ENCODE results near the gene PLPP7.
"Not testable (repeated sequence)": the region's sequence is repeated elsewhere in the genome, so short reads cannot be mapped to it uniquely, and the experiment has no call there.

The PLPP7 gene

DNA sequence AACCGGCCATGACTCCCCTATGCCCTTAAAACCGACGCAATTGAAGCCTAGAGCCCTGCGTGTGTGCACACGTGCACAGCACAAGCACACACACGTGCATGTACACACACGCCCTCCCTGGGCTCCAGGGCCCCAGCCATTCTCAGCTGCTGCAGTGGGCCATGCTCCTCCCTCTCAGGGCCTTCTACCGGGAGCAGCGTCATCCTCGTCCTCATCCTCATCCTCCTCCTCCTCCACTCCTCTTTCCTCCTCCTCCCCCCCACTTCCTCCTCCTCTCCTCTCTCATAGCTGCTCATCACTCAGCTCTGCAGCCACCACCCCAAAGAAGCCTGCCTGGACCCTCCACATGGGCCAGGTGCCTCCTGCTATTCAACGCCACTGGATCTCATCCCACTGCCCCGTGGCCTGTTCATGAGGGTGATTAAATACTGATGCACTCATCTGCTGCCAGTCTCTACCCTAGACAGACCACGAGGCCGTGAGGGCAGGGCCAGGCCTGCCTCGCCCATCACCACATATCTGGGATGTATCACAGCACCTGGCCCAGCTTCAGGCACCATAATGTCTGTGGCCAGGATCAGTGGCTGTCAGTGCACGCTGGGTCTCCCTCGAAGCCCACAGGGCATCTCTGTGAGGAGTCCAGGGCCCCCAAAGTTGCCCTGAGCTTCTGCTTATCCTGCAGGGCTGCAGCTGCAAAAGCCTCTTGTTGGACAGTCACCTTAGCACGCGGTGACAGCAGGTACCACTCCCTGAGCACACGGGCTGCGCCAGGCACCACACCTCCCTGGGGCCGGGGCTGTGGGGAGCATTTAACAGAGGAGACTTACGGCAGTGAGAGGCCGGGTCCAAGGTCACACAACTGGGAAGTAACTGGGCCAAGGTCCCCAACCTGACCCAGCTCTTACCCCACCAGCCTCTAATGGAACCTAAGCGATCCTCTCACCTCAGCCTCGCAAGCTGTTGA lies 23.0 kb upstream of the PLPP7 start:
- no peak for DNase-seq (ENCODE audit: low read depth, low spot score)

DNA sequence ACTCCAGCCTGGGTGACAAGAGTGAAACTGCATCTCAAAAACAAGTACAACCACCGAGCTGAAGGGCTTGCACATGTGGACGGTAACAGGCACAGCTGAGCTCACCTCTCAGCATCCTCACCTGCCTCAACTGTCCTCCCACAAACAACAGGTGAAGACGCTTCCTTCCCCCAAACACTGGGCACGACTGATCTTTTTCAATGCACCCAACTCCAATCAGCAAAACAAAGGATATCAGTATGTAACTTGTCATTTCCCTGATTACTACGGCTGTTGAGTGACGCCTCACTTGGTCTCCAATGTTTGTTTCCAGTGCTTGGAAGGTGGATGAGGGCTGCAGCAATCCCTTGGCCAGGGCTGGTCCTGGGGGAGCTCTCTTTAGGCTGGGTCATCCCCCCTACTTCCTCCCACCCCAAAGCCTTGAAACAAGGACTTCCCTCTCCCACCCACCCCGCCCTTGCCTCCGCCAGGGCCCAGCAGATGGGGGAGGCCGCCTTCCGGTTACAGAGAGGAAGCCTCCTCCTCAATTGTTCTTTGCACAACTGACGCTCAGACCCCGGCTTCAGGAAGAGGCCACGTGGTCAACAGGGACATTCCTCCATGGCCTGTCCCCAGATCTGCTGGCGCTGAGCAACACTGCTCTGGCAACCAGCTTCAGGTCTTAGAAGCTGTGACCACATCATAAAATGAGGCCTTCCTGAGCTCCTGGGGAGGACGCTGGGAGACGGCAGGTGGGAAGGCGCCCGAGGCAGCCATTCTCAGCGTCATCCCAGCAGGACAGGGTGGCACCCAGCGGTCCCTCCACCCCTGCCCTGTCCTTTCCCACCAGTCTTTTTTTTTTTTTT lies 19.1 kb upstream of the PLPP7 start:
- DNase-seq (ENCODE audit: low read depth, low spot score), result no peak

More for the DNA sequence above, 23.0 kb upstream of the PLPP7 start:
- H3K27ac ChIP-seq, result no peak overlapping the region

DNA sequence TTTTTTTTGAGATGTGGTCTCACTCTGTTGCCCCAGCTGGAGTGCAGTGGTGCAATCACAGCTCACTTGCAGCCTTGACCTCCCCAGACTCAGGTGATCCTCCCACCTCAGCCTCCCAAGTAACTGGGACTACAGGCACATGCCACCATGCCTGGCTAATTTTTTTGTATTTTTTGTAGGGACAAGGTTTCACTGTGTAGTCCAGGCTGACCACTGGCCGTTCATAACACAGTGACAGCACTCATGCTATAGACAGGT lies 18.6 kb upstream of the PLPP7 start:
- H3K27ac ChIP-seq; DNase-seq (ENCODE audit: low read depth, low spot score): not testable (repeated sequence)

More for the DNA sequence above, 19.1 kb upstream of the PLPP7 start:
- no peak overlapping the region for H3K27ac ChIP-seq

DNA sequence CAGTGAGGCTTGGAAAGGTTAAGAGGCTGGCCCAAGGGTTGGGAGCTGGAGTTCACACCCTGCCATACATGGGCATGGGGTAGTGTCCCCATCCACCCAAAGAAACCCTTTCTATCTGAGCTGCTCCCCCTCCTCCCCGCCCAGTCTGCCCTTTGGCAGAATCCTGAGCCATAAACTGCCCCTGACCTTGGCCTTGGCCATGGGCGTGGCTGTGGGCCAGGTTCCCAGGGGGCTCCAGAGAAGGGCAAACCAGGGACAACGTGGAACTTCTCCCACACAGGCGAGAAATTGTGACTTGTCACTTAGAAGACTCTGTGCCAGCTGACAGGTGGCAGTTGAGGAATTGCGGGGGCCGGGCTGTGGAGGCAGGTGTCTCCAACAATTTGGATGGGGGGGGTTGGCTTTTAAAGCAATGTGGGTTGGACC lies 18.0 kb upstream of the PLPP7 start:
- DNase-seq (ENCODE audit: low read depth, low spot score), result no peak
- H3K27ac ChIP-seq, result no peak overlapping the region

DNA sequence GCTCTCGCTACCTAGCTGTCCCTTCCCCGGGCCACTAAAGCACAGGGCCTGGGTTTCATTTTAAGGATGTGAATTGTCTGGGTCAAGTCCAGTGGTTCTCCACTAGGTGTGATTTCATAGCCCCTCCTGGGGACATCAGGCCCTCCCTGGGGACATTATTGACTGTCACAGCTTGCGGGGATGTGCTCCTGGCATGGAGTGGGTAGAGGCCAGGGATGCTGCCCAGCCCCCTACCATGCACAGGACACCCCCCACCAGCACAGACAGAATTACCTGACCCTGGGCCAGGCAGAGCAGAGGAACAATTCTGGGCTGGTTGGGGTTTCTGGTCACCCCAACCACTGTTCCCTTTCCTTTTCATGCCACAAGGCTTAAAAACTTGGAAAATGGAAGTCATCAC lies 17.3 kb upstream of the PLPP7 start:
- no peak overlapping the region for H3K27ac ChIP-seq
- DNase-seq (ENCODE audit: low read depth, low spot score), result no peak

DNA sequence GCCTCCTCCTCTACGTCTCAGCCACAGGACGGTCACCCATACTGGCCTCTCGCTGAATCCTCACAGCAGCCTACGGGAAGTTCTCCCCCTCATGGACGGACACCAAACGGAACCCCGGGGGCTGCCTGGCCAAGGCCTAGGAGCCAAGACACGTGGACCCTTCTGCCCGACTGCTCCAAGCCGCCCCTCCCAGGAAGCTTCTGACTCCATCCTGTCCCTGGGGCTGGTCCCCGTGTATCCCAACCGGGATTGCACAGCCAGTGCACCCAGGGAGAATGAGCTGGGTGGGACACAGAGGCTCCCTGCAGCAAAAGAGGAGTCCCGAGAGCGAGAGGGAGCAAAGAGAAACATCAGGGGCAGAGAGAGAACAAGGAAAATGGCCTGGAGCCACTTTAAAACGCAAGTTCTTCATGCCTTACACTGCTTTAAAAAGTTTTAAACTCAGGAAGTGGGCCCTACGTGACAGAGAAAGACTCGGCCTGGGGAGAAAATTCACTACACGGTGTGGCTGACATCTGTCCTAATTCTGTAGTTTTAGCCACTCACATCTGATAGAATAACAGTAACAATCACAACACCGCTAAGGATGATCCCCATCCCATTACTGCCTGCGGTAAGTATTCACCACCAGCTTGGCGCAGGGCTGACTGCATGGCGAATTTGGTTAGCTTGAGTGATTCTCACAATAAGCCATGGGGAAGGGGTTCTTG lies 16.2 kb upstream of the PLPP7 start:
- H3K27ac ChIP-seq, result no peak overlapping the region
- DNase-seq (ENCODE audit: low read depth, low spot score), result no peak

DNA sequence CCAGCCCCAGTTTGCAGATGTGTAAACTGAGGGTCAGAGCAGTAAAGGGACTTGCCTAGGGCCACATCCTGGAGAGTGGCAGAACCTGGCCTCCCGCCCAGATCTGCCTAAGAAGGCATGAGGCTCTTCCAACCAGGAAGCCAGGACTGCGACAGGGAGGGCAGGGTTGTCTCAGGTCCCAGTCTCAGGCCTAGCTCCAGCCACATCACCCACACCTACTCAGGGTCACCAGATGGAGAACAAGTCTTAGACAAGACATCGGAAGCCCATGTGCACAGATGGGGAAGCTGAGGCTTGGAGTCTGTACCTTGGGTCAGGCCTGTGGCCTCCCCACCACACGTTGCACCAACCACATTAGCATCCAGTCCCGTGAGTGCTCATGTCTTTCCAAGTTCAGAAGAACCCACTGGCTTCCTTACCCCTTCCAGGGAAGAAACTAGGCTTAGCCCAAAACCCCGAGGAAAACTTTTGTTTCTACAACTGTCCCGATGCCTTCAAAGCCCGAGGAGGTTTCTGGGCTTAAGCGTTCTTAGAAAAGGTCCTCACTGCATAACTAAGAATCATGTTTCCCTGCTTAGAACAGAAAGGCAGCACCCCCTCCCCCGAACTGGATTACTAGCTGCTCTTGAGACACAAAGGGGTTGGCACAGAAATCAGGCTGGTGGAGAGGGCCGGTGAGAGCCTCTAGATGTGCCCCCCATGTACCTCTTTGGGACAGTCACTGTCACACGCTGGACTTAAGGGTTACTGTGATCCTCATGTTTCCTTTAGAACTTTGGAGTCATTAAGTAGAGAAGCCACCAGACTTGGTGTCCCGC lies 15.5 kb upstream of the PLPP7 start:
- no peak for DNase-seq (ENCODE audit: low read depth, low spot score)
- no peak overlapping the region for H3K27ac ChIP-seq

DNA sequence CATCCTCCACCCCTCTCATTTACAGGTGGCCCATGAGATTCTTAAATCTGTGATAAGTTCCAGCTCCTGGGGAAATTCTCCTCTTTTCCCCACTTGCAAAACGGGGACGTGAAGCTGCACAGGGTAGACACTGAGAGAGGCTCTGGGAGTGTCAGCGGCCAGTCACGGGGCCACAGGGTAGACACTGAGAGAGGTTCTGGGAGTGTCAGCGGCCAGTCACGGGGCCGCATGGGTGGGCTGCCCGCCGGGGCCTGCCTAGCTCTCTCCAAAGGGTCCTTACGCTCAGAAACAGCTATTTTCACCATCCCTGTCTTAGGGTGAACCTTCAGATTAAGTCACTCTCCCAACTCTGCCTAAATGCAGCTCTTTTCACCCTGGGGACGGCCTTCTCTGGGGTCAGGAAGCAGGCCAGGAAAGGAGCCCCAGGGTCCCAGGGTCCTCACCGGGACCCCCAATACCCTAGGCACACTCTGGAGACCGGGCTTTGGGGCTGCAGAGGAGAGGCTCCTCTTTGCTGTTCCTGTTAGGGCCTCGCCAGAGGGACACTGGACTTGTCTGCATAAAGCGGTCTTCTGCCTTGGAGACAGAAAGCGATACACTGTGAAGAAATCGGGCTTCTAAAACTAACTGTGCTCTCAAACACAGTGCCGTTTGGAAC lies 14.7 kb upstream of the PLPP7 start:
- no peak for DNase-seq (ENCODE audit: low read depth, low spot score)
- H3K27ac ChIP-seq, result no peak overlapping the region

DNA sequence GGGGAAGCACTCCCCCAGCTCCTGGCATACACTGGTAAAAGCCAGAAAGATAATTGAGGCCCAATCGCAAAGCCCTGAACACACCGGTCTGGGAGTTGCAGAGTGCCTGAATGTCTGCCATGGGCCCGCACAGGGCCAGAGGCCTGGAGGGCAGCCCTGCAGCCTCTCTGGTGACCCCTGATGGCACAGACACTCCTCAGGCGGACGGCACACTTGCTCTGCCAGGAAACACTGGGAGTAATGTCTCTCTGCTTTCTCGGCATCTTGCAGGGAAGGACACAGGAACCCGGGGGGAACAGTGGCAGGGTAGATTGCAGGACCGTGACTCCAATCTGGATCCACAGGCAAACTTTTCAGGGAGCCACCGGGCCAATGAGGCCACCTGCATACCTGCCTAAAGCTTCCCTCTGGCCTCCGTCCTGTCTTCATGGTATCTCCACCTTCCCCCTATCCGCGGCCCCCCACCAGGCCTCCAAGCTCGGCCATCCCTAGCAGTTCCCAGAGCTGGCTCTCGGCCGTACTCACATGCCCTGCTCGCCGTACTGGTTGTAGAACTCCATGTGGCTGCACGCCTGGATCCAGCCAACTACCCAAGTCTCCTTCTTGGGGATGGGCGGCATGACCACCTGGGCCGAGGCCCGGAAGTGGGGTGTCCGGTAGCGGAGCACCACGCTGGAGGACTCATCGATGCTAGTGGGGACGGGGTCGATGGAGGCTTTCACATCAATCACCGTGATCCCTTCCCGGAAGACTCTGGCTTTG lies 14.0 kb upstream of the PLPP7 start:
- no peak overlapping the region for H3K27ac ChIP-seq
- DNase-seq (ENCODE audit: low read depth, low spot score), result no peak

DNA sequence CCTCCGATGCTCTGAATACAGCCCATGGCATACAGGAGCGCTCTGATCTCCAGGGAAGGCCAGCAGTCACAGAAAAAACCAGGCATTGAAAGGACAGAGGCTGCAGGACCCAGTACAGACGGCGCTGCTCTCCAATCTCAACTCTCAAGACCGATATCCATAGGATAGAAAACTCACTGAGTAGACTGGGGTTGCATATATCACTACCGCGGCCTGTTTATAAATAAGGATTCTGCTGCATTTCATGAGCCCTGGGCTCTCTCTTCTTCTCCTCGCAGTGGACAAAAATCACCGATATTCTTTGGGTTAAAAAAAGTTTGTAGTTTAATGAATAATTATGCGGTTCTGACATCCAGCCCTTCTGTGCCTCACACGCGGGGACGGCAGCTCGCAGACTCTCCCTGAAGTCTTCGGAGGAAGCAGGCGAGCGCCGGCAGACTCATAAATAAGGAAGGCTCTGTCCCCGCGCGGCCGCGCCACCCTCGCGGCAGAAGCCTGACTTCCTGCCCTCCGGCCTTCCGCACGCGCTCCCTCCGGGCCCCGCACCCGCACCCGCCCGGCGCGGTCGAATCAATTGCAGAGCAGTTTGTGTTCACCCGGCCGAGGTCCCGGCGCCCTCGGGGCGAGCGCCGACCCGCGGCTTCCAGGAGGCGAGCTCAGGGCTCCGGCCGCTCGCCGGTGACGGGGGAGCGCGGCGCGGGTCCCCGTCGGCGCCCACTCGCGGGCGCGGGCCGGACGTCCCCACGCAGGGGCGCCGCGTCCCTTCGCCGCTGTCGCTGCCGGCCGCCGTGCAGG lies 13.2 kb upstream of the PLPP7 start, which contains the start of gene FAM78A:
Gene FAM78A (minus strand): TSS at position 417 of the 795 bp plus-strand sequence. CDS start 331 bp downstream, at position 86.
- no peak within 1 kb of the TSS for H3K27ac ChIP-seq
- DNase-seq (ENCODE audit: low read depth, low spot score), result no peak

DNA sequence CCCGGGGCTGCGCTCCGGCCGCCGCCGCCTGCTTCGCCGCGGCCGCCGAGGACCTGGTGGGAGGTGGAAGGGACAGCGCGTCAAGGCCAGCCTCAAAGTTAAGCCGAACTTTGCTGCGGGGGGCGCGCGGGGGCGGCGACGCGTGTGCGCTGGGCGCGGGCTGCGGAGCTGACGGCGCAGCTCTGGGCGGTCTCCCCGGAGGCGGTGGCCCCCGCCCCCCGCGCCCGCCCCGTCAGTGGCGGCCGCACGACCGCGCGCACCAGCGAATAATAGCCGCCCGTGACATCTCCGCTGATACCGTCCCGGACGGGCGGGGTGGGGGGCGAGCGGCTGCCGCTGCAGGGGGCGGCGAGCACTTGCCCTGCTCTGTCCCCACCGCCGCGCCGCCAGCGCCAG lies 12.6 kb upstream of the PLPP7 start:
- H3K27ac ChIP-seq, result no peak overlapping the region
- DNase-seq (ENCODE audit: low read depth, low spot score), result no peak

DNA sequence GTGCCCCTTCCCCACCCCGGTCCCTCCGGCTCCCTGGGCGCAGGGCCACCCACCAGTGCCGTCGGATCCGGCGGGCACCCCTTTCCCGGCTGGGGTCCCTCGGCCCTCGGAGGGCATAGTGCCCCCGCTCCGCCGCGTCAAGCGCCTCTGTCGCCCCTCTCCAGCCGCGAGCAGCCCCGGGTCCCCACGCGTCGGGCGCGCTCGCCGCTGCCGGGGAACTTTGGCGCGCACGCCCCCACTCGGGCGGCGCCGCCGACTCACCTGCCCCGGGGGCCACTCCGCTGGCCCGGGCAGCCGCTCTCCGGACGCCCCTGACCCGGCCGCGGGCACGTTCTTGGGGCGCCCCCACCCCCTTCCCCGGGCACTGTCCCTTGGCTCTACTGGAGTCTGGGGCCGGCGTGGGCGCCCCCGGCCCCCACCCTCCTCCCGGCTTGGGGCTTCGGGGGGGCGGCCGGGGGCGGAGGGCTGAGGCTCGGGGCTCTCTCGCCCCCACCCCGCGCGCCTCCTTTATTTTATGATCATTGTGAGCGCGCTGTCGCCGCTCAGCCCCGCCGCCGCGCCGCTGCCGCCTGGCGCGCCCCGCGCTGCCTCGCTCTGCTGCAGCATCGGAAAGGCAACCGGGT lies 12.1 kb upstream of the PLPP7 start:
- no peak overlapping the region for H3K27ac ChIP-seq

DNA sequence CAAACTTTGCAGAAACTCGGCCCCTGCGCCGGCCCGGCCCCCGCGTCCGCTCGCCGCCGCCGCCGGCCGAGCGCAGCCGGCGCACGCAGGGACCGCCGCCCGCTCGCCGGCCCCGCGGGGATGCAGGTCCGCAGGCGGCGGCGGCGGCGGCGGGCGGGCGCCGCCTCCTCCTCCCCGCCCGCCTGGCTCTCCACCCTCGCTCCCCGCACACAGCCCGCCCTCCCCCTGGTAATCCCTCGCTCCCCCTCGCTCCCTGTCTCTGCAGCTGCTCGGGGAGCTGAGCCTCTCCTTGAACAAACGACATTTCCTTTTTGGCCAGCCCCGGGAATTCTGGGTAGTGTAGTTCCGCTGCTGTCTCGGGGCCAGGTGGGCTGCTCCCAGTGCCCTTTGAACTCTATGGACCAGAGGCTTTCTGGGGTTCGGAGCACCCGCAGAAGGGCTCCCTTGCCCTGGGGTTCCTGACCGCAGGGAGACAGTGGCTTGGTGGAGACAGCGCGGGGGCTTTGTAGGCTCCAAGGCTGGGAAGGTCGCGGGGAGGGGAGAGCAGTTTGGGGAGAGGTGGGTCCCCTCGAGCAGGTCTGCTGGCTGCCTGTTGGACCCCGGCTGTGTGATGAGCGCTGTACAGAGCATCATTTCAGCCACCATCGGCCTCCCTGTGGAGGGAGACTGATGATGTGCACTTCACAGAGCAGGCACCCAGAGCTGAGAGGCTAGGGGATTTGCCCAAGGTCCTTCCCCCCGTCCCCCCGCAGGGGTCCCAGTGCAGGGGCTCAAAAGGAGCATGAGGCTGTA lies 11.4 kb upstream of the PLPP7 start:
- peak; percentile 6 for DNase-seq (ENCODE audit: low read depth, low spot score)
- no peak overlapping the region for H3K27ac ChIP-seq

More for the DNA sequence above, 12.1 kb upstream of the PLPP7 start:
- DNase-seq (ENCODE audit: low read depth, low spot score), result no peak

DNA sequence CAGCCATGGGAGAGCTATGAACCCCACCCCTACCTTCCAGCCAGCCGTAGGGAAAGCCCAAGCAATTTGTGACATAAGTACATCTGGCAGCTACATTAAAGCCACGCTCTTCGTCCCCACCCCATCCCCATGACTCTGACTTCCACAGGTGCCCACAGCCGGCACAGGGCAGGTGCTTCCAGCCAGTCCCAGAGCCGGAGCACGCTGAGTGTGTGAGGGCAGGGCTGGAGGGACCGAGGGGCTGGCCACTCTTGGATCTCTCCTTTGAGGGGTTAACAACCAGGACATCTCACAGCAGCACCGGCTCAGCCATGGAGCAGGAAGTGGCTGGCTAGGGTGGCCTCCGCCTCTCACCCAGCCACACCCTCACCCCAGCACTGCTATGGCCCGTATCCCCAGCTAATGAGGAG lies 10.8 kb upstream of the PLPP7 start:
- no peak overlapping the region for H3K27ac ChIP-seq
- DNase-seq (ENCODE audit: low read depth, low spot score), result no peak

DNA sequence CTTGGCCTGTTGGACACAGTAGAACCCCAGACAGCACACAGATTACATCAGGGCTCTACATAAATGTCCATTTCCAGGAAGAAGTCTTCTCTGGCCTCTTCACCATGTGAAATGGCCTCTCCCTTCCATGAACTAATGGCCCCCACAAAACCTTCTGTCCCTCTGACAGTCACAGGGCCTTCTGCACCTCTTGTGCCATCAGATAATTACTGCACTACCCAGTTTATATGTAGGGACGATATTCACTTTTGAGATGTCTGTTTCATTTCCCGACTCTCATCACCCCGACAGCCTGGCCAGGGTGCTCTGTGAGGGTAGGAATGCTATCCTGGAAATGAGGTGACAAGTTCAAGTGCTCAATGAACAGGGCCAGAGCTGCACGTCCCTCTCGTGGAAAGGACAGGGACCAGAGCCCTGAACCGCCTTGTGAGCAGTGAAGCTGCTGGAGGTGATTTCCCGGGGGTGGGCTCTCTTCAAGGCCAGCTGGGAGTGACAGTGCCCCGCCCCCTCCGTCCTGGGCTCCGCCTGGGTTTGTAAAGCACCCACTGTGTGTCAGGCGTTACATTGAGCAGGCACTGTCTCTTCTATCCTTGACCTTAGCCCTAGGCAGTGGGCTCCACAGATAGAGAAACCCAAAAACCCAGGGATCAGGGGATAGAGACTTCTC lies 10.2 kb upstream of the PLPP7 start:
- H3K27ac ChIP-seq, result no peak overlapping the region
- DNase-seq (ENCODE audit: low read depth, low spot score), result no peak
